ENCODE data around the gene STYX. TPM values are rescaled to one million over a fixed set of nuclear protein-coding genes. Genes with fewer than 3 reads are reported as not detected.

The STYX gene
- total RNA-seq, 2 experiments from 2014 or later, result 25.1 to 29.5 TPM

DNA sequence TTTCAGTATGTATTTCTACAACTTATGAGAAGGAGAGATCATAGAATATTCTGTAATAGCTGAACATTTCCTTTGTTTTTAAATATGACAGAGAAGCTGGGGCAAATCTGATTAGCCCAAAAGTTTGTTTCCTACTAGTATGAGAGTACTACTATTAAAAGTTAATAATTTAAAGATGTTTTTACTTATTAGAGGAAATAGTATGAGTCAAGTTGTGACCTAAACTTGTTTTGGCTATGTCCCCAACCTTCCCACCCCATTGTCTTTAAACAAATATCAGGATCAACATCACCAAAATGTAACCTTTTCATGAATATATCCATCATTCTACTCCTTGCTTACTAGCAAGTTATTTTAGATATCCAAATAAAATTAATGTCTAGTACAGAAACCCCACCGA is 50.9 kb downstream of the STYX start:
- no peaks in the 10 kb centered on the region for H3K4me1 Mint-ChIP-seq
- H3K4me3 Mint-ChIP-seq, result no peak overlapping the region
- POLR2A ChIA-PET, result no interaction called here
- H3K27me3 Mint-ChIP-seq, result no peaks in the 10 kb centered on the region
- no peak for ATAC-seq (ENCODE audit: low read depth)
- H3K36me3 Mint-ChIP-seq, result peaks cover 7% of the 10 kb centered on the region
- no peaks in the 10 kb centered on the region for H3K9me3 Mint-ChIP-seq
- no peak overlapping the region for H3K27ac Mint-ChIP-seq
- no peak for DNase-seq

DNA sequence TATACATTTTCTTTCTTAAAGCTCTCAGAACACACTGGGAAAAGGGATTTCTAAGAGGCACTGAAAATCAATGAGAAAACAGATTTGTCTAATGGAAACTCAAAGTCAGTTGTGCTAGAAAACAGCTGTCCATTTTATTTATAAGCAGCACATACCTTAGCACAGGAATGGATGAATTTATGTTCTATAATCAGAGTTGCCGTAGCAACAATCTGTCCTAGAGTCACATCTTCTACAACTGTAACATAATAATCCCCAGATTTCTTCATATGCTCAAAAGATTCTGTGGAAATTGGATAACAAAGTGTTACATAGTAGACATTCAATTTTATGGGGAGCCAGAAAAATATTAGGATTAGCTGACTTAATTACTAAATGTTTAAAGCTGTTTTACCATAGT is 51.7 kb downstream of the STYX start:
- Mint-ChIP-seq H3K4me1 (no peaks in the 10 kb centered on the region), H3K27ac (no peak overlapping the region), H3K4me3 (no peak overlapping the region), H3K27me3 (no peaks in the 10 kb centered on the region), H3K36me3 (peaks cover 11% of the 10 kb centered on the region), H3K9me3 (no peaks in the 10 kb centered on the region)
- ATAC-seq (ENCODE audit: low read depth) (no peak), DNase-seq (no peak)
- POLR2A ChIA-PET, result no interaction called here

DNA sequence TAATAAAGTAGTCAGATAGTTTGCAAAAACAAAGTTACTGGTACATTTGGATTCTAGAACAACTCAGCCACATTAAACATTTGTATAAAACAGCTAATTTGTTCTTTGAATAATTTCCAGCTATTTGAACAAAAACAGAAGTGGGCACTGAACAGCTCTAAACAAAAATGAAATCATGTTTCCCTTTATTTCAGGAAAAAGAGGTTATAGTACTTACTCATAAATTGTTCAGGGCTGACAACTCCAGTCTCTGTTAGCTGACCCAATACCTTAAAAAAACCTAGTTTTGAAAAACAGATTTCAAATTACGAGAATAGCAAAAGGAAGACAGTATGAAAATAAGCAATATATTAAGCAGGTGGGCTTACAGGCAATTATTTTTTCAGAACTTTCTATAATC is 53.2 kb downstream of the STYX start:
- Mint-ChIP-seq H3K9me3 (no peaks in the 10 kb centered on the region), H3K36me3 (peaks cover 9% of the 10 kb centered on the region), H3K27me3 (no peaks in the 10 kb centered on the region), H3K4me1 (peaks cover 2% of the 10 kb centered on the region), H3K4me3 (no peak overlapping the region), H3K27ac (no peak overlapping the region)
- POLR2A ChIA-PET, result no interaction called here
- ATAC-seq (ENCODE audit: low read depth) (no peak), DNase-seq (no peak)

GRCh38 chr14:52786887-52787286 is 56.9 kb downstream of the STYX start:
- no peak overlapping the region for H3K27ac Mint-ChIP-seq
- no peaks in the 10 kb centered on the region for H3K9me3 Mint-ChIP-seq
- no peaks in the 10 kb centered on the region for H3K27me3 Mint-ChIP-seq
- DNase-seq (no peak), ATAC-seq (ENCODE audit: low read depth) (no peak)
- peaks cover 8% of the 10 kb centered on the region for H3K36me3 Mint-ChIP-seq
- H3K4me1 Mint-ChIP-seq, result peaks cover 21% of the 10 kb centered on the region
- H3K4me3 Mint-ChIP-seq, result no peak overlapping the region
- POLR2A ChIA-PET, result no interaction called here

- Mint-ChIP-seq H3K27ac (no peak overlapping the region), H3K4me1 (peaks cover 24% of the 10 kb centered on the region), H3K27me3 (no peaks in the 10 kb centered on the region), H3K36me3 (peaks cover 6% of the 10 kb centered on the region), H3K9me3 (no peaks in the 10 kb centered on the region), H3K4me3 (no peak overlapping the region)
- POLR2A ChIA-PET, result no interaction called here
- DNase-seq (no peak), ATAC-seq (ENCODE audit: low read depth) (no peak)
Observed at GRCh38 chr14:52789118-52789517, 59.2 kb downstream of the STYX start.

DNA sequence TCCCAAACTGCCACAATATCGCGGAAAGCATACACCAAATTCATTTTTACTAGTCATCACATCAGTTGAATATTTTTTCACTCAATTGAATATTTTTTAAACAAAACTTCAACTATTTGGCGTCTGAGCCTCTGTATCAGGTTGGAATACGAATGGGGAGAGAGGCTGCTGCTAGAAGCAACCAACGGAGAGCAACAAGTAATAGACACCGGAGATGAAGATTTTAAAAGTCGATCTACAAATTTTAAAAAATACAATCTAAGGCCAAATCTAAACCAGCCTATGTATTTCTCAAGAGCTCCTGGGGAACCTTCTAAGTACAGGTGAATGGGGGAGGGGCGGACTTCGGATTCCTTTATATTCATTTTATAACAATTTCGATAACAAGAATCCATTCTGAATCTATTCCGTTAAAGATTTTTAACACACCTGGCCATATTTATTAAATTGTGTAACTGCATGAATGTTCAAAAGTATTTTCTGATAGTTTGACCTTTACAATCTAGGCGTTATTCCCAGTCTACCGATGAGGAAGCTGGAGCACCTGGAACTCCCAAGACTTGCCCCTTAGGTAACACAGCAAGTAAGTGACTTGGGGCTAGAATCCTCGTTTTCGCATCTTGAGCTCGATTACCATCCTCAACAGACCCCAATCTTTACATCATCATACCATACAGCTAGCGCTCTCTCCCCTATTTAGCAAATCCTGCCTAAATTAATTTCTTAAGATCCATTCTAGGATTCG is 60.2 kb downstream of the STYX start:
- Mint-ChIP-seq H3K36me3 (peaks cover 6% of the 10 kb centered on the region), H3K27ac (peak overlapping the region; percentile 65), H3K4me1 (peaks cover 24% of the 10 kb centered on the region), H3K9me3 (no peaks in the 10 kb centered on the region), H3K4me3 (peak overlapping the region; percentile 87), H3K27me3 (no peaks in the 10 kb centered on the region)
- ATAC-seq (ENCODE audit: low read depth), result no peak
- no peak for DNase-seq
- POLR2A ChIA-PET, result interaction anchor here (0.6 to 1.0 kb wide), 2 partner anchors 48 to 278 kb away, joined by 4 to 5 read pairs; no protein-coding TSS in a partner anchor

- peaks cover 24% of the 10 kb centered on the region for H3K4me1 Mint-ChIP-seq
- POLR2A ChIA-PET, result interaction anchor here (0.6 to 1.5 kb wide), 4 partner anchors 49 to 277 kb away, joined by 3 to 5 read pairs (median 4); partner anchors contain the start of genes GPR137C and TXNDC16
- DNase-seq, result no peak
- peaks cover 6% of the 10 kb centered on the region for H3K36me3 Mint-ChIP-seq
- H3K27me3 Mint-ChIP-seq, result no peaks in the 10 kb centered on the region
- no peaks in the 10 kb centered on the region for H3K9me3 Mint-ChIP-seq
- peak overlapping the region; percentile 65 for H3K27ac Mint-ChIP-seq
- ATAC-seq (ENCODE audit: low read depth), result no peak
- H3K4me3 Mint-ChIP-seq, result peak overlapping the region; percentile 87
Observed at GRCh38 chr14:52790756-52791222, 60.8 kb downstream of the STYX start.

DNA sequence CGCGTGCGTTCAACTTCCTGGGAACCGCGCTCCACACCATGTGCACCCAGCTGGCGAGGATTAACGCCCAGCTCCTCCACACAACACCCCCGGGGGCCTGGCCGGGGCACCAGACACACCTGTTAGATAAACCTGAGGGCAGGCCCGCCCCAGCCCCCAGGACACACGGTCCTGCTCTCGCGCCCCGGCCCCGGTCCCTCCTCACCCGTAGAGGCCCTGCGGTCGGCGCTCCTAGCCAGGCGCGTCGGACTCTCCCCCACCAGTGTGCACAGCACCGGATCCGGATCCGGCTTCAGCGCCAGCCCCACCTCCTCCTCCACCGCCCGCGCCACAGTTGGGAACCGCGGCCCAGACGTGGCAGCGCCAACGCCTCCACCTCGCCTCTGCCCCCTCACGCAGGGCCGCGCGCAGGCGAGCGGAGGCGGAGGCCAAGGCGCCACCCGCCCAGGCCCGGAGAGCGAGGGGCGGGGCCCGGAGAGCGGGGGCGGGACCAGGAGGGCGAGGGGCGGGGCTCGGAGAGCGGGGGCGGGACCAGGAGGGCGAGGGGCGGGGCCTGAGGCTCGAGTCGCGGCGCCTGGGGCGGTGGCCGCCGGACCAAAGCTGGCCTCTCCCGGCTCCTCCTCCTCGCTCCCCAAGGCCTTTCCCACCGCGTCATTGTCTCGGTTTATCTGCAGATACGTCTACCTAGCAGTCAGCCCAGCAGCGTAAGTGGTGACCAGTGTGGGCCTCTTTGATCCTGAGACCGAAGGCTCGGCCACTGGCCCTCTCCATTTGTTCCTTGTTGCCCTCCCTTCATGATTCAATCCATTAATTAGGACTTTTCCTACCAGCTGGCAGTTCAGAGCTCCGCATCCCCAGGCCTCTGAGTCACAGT is 61.5 kb downstream of the STYX start, which contains the start of gene GNPNAT1:
Gene GNPNAT1 (minus strand): TSS at position 385 of the 874 bp plus-strand sequence. CDS start 6,957 bp downstream, outside the sequence.
- H3K4me1 Mint-ChIP-seq, result peaks cover 24% of the 10 kb centered on the region

GRCh38 chr14:52792097-52792415 is 62.1 kb downstream of the STYX start:
- H3K4me3 Mint-ChIP-seq, result peak overlapping the region; percentile 87
- H3K27me3 Mint-ChIP-seq, result no peaks in the 10 kb centered on the region
- no peak for DNase-seq
- H3K36me3 Mint-ChIP-seq, result peaks cover 4% of the 10 kb centered on the region
- no peak for ATAC-seq (ENCODE audit: low read depth)
- peaks cover 2% of the 10 kb centered on the region for H3K9me3 Mint-ChIP-seq
- POLR2A ChIA-PET, result interaction anchor here (1.1 to 1.5 kb wide), 2 partner anchors 239 to 240 kb away, joined by 3 read pairs; partner anchors contain the start of genes GPR137C and TXNDC16
- peaks cover 24% of the 10 kb centered on the region for H3K4me1 Mint-ChIP-seq
- peak overlapping the region; percentile 82 for H3K27ac Mint-ChIP-seq

More for the DNA sequence above, 61.5 kb downstream of the STYX start, which contains the start of gene GNPNAT1:
- ATAC-seq (ENCODE audit: low read depth) (peak; percentile 99), DNase-seq (peak; percentile 92)
- H3K27ac Mint-ChIP-seq, result peak within 1 kb of the TSS; percentile 82
- peaks cover under 1% of the 10 kb centered on the region for H3K9me3 Mint-ChIP-seq
- POLR2A ChIA-PET, result interaction anchor here (1.1 to 1.5 kb wide), 2 partner anchors 239 to 240 kb away, joined by 3 read pairs; partner anchors contain the start of genes GPR137C and TXNDC16
- peak within 1 kb of the TSS; percentile 87 for H3K4me3 Mint-ChIP-seq
- H3K36me3 Mint-ChIP-seq, result peaks cover 3% of the 10 kb centered on the region
- H3K27me3 Mint-ChIP-seq, result no peaks in the 10 kb centered on the region

DNA sequence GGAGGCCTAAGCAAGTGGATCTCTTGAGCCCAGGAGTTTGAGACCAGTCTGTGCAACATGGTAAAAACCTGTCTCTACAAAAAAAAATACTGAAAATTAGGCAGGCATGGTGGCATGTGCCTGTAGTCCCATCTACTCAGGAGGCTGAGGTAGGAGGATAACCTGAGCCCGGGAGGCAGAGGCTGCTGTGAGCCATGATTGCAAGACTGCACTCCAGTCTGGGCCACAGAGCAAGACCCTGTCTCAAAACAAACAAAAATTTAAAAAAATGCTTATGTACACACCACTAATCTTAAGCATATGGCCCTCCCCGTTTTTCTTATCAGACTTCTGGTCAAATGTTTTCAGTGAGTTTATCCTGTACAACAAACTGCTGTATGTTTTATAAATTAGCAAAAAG is 63.1 kb downstream of the STYX start:
- Mint-ChIP-seq H3K27me3 (no peaks in the 10 kb centered on the region), H3K4me1 (peaks cover 28% of the 10 kb centered on the region), H3K9me3 (peaks cover 5% of the 10 kb centered on the region), H3K4me3 (no peak overlapping the region), H3K27ac (no peak overlapping the region), H3K36me3 (peaks cover 7% of the 10 kb centered on the region)
- DNase-seq (no peak), ATAC-seq (ENCODE audit: low read depth) (no peak)
- POLR2A ChIA-PET, result no interaction called here

DNA sequence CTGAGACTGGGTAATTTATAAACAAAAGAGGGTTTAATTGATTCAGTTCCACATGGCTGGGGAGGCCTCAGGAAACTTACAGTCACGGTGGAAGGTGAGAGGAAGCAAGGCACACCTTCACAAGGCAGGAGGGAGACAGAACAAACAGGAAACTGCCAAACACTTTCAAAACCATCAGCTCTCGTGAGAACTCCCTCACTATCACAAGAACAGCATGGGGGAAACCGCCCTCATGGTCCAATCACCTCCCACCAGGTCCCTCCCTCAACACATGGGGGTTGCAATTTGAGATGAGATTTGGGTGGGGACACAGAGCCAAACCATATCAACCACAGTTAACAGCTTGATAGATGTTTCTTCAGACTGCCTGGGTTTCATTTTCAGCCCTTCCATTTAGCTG is 67.7 kb downstream of the STYX start:
- peaks cover 7% of the 10 kb centered on the region for H3K9me3 Mint-ChIP-seq
- peaks cover 5% of the 10 kb centered on the region for H3K36me3 Mint-ChIP-seq
- no peak overlapping the region for H3K4me3 Mint-ChIP-seq
- H3K27ac Mint-ChIP-seq, result no peak overlapping the region
- ATAC-seq (ENCODE audit: low read depth), result no peak
- POLR2A ChIA-PET, result no interaction called here
- no peak for DNase-seq
- peaks cover 3% of the 10 kb centered on the region for H3K27me3 Mint-ChIP-seq
- H3K4me1 Mint-ChIP-seq, result peaks cover 10% of the 10 kb centered on the region

GRCh38 chr14:52798826-52799225 is 68.9 kb downstream of the STYX start:
- POLR2A ChIA-PET, result no interaction called here
- H3K4me1 Mint-ChIP-seq, result peaks cover 10% of the 10 kb centered on the region
- H3K27me3 Mint-ChIP-seq, result peaks cover 3% of the 10 kb centered on the region
- no peak overlapping the region for H3K4me3 Mint-ChIP-seq
- H3K36me3 Mint-ChIP-seq, result peaks cover 5% of the 10 kb centered on the region
- H3K9me3 Mint-ChIP-seq, result peaks cover 7% of the 10 kb centered on the region
- no peak overlapping the region for H3K27ac Mint-ChIP-seq
- no peak for DNase-seq
- ATAC-seq (ENCODE audit: low read depth), result no peak

- POLR2A ChIA-PET, result no interaction called here
- no peak overlapping the region for H3K27ac Mint-ChIP-seq
Observed at GRCh38 chr14:52801014-52801712, 71.2 kb downstream of the STYX start.

More at GRCh38 chr14:52801014-52801712, 71.2 kb downstream of the STYX start:
- peaks cover 5% of the 10 kb centered on the region for H3K36me3 Mint-ChIP-seq
- ATAC-seq (ENCODE audit: low read depth), result peak; percentile 60
- no peak overlapping the region for H3K4me3 Mint-ChIP-seq
- peaks cover 7% of the 10 kb centered on the region for H3K9me3 Mint-ChIP-seq
- peaks cover 10% of the 10 kb centered on the region for H3K4me1 Mint-ChIP-seq
- H3K27me3 Mint-ChIP-seq, result peaks cover 3% of the 10 kb centered on the region
- DNase-seq, result no peak
